GM21360 (cell line): ENCODE measurements around the gene DPYSL3.
A peak's percentile ranks its signal among the peaks of the same experiment; 100 is the strongest.

ENCODE experiments used
- ATAC-seq: cut with Tn5 transposase; IDR thresholded peaks from one replicate; pipeline ENCODE4 v1.9.1; 2021; ENCODE audit warnings: mild to moderate bottlenecking, moderate library complexity; ENCODE audit not compliant: unreplicated experiment

DPYSL3 gene

DNA sequence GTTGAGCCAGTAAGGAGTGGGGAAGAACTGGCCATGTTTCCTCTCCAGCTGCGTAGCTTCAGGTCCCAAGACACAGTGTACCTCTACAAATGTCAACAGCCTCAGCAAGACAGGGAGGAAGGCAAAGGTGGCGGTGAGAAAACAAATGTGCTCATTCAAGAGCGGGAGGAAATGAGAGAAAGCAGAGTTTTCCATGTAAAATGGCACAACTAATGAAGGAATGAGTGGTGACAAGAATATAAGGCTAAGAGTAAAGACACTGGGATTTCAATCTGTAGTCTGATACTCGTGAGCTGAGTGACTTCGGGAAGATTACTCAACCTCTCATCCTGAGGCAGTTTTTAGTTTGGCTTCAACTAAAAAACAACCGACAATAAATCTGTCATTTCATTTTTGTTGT, 67.6 kb downstream of the DPYSL3 start:
- no peak for ATAC-seq

DNA sequence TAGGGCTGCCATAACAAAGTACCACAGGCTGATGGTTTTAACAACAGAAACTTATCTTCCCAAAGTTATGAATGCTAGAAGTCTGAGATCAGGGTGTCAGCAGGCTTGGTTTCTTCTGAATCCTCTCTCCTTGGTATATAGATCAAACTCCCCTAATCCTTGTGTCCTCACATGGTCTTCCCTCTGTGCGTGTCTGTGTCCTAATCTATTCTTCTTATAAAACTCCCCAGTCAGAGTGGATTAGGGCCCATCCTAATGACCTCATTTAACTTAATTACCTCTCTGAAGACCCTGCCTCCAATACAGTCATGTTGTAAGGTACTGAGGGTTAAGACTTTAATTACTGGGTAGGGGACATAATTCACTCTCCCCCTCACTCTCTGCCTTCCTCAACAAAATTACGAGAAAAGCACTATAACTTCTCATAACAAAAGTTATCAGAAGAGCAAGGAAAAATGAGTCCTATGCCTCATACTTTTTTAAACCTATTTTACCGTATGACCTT, 68.6 kb downstream of the DPYSL3 start:
- ATAC-seq = no peak

DNA sequence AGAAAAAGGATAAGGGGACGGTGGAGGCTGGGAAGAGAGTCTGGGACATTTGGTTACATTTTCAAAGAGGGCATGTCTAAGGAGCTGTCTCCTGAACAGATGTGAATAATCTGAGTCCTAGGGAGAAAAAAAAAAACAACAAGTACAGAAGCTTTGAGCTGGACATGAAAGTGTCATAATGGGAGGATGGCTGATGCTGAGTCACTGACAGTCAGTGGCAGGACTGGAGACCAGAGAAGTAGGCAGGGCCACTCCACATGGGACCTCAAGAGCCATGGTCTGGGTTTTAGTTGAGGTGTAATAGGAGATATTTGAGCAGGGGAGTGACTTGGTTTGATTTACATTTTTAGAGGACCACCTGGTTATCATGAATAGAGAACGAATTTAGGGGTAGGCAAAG, 70.6 kb downstream of the DPYSL3 start:
- ATAC-seq = no peak

DNA sequence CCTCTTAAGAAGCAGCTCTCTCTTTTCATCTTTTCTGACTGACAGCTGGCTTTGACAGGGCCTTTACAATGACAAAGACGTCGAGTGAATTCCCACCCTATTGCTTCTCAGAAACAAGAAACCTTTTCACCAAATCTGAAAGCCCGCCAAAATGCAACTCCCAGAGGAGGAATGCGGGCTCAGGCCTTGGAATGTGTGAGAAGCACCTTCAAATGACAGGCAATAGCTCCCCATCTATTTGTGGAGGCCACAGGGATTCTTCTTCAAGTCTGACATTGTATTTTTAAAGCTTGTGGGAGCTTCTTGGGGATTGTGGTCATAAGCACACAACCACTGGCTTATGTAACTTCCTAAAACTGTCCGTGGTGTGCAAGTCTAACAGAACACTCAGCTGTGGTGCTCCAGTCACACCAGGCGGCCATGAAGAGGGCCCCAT, 72.7 kb downstream of the DPYSL3 start:
- no peak for ATAC-seq

DNA sequence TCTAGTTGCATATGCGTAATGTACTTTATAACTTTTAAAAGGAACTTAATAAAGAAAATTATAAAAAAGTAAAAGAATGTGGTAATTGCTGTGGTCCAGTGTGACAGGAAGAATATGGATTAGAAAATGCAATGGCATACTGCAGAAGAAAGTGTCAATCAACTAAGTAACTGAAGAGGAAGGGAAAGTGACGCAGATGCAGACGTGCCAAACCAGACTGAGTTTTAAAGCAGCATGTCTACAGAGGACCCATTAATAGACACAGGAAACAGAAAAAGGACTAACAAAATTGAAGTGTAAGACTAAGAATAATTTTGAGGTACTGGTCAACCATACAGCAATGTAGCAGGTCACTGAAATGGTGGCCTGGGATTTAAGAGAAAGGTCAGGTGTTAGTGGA, 73.3 kb downstream of the DPYSL3 start:
- ATAC-seq = peak; percentile 59

DNA sequence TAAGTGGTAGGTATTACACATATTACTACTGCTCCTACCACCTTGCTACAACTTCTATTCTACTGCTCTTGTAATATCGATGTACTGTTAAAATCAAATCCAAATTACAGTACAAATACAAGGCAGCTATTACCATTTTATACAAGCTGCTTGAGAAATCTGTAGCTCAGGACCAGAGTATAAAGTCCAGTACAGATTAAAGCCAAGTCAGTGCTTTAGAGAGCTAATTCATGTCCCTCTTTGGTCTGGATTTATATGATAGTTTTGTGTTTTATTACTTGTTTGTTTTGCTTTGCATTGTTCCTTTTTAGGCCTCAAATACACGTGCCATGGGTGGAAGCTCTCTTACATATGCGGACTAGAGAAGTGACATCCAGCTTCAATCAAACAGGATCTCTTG, 75.8 kb downstream of the DPYSL3 start:
- no peak for ATAC-seq

DNA sequence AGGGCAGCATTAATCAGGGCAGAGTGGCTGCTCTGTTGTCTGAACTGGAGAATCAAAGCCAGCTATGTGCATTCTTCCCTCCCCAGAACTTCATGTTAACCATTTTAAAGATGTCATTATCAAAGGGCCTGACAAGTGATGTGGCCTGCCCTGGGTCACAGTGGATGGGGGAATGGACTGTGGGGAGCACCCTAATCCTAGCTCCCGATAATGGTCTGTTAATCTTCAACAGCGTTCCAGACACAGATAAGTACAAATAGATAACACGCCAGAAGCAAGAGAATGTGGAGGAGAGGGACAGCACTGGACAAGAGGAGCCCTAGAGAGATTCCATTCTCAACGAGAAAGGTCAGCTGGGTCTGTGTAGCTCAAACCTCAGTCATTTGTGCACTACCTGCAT, 77.5 kb downstream of the DPYSL3 start:
- ATAC-seq = no peak

DNA sequence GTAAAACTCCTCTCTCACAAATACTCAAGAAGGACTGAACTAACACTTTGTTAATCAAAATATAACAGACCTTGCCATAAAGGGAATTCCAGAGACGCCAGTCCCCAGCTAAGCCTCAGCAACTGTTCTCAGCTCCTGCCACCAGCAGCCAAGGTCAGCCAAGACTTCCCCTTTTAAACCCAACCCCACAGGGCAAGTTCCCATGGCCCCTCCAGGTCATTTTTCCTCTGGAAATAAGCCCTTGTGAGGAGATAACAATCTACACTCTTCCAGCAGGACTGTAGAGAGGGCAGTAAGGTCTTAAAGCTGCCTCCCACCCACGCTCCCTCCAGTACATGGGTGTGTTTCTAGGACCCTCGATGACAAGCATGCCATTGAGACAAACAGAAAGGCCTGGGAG, 78.3 kb downstream of the DPYSL3 start:
- ATAC-seq = no peak

DNA sequence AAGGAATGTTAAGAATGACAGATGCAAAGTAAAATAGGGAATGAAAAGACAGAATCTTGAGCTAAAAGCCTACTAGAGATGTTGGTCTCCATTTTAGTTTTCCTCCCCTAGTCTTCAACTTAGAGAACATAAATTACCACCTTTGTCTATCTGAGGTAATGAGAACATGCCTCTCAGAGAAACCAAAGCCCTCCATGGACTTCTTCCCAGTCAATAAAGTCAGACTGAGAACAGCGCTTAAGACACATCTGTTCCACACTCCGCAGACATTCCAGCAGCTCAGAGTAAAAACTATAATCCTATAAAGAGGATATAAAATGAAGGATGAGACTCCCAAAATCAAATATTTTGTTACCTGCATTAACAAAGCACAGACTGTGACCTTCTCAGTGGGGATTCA, 79.2 kb downstream of the DPYSL3 start:
- no peak for ATAC-seq

DNA sequence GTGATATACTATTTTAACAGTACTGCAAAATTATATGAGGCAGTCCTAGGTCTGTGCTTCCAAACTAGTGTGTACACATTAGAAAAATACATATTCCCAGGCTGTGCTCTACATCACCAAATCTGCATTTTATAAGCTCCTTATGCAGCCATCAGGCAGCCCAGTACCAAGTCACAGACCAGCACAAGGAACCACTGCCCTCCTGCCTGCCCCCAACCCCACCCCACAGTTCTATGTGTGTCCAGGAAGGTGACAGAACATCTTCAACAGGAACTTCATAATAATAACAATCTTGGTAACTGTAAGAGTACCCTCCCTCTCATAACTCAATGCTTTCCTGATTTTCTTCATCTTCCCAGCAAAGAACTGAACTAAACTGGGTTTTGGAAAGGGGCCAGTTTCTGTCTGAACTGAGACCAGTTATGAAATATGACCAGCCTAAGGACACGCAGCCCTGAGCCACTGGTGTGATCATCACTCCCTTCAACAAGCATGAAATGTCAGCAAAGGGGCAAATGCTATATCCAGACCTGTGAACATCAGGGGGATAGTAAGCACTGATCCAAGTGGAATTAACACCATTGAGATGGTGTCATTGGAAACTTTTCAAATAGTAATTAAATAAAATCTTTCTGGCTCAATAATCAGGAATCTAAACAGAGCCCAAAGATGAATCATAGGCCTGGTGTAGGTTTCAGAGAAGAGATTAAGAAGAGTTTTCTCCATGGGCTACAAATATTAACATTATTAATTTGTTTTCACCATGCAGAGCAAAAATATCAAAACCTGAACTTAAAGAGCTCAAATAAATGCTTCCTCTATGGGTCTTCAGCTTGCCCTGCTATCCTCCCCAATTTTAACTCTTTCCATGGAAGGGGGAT, 82.1 kb downstream of the DPYSL3 start:
- no peak for ATAC-seq

DNA sequence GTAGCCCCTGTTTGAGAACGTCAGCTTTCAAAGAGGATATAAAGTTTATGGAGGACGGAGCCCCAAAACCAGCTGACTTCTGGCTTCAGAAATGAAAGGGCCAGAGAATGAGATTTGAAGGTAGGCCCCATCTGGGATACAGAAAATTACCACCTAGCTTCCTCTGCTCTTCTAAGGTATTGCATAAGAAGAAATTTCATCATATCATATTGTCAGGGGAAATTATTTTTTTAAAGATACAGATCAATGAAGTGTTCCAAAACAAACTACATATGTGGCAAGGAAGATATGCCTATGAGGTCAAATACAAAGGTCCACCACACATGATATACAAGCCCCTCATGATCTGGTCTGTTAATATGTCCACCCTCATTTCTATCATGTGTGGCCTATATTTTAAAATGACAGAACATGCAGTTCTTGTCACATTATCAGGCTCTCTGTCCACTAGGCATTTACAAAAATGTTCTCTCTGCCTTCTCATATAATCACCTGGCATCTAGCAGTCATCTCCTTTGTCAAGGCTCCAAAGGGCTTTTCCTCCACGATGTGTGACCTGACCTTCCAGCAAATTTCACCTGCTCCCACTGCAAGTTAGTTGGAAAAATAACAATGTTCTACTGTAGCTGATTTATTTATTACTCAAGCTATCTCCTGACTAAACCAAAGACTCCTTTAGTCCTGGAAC, 83.1 kb downstream of the DPYSL3 start:
- no peak for ATAC-seq

DNA sequence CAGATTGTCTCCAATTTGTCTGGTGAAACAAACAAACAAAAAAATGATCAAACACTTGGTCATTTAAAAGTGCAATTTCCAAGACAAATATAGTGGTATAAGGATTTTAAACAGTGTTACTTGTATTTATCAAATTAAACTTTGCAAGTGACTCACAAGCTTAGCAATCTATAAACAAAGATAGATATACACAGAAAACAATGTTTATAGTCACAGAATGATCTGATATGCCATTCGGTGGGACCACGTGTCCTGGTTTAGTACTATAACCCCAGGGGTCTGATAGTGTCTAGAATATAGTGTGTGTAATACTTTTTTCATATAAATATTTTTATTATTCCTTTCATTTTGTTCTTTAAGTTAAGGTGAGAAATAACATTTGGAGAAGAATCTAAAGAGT, 91.3 kb downstream of the DPYSL3 start:
- ATAC-seq = no peak

DNA sequence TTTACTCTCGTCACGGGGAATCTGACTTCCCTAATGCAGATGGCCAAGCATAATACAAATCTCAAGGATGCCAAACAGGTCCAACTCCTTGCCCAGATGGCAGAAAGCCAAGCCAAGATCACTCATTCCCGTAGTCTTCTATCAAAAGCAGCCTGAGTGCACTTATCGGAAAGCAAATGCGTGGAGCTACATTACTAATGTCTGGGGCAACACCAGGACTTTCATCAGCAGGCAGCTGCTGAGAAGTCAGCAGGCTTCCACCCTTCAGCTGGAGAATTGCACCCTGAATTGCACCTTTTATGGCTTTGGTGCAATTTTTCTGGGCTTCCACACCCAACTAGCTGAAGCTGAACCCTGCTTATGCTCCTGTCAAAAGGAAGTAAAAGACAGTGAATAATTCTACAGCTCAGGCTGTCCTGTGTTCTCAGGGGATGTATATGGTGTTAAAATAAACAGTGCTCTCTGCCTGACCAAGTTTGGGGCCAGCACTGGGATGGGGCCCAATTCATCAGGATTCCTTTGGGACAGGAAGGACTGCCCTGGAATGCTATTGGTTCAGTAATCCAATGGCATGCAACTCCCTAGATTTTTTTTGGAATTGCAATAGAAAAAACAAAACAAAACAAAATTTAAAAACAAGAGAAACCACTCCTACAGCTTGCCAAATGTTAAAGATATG, 92.6 kb downstream of the DPYSL3 start:
- ATAC-seq = no peak

DNA sequence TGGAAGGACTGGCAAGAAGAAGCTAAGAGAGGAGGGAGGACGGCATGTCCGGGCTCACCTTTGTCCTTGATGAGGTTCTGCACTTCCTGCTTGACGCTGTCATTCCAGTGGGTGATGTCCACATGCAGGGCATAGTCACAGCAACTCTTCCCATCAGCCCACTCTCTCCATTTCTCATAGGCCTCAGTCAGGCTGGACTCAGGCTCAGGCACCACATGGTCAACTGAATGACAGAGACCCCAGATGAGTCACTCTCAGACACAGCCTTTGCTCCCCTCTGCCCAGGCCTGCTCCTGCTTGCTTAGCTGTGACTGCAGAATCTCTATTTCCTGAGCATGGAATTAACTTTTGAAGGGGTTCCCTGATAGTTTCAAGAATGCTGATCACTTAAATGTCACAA, 94.2 kb downstream of the DPYSL3 start:
- no peak for ATAC-seq

DNA sequence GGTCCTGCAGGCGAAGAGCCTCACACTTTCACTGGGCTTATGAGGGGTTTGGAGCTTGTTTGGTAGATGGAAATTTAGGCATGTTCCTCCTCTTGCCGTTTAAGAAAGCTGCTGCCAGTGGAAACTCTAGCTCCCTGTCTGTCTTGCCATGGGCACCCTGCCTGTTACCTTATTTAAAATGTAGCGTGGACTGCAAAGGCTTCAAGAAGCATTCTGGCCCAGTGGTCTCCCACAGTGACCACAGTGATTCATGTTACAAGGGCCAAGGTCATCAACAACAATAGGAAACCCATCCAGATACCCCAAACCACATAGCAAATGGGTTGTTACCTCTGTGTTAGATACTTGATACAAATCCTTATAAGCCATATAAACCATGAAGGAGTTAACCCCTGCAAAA, 96.6 kb downstream of the DPYSL3 start:
- no peak for ATAC-seq

DNA sequence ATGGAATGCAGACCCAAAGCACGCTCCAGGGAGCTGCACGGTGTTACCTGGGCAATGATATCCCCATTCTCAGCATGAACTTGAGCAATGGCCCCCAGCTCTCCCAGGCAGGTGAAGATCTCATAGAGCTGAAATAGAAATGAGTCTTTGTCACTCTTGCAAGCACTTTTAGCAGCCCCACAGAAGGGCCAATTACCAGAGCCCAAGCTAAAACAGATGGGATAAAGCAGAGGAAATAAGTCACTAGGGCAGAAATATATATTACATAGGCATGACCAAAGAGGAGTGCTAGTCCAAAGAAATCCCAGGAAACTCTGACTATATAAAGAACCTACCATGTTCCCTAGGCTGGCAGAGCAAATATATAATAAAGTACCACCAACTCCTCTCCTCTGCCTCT, 97.3 kb downstream of the DPYSL3 start:
- ATAC-seq = no peak

DNA sequence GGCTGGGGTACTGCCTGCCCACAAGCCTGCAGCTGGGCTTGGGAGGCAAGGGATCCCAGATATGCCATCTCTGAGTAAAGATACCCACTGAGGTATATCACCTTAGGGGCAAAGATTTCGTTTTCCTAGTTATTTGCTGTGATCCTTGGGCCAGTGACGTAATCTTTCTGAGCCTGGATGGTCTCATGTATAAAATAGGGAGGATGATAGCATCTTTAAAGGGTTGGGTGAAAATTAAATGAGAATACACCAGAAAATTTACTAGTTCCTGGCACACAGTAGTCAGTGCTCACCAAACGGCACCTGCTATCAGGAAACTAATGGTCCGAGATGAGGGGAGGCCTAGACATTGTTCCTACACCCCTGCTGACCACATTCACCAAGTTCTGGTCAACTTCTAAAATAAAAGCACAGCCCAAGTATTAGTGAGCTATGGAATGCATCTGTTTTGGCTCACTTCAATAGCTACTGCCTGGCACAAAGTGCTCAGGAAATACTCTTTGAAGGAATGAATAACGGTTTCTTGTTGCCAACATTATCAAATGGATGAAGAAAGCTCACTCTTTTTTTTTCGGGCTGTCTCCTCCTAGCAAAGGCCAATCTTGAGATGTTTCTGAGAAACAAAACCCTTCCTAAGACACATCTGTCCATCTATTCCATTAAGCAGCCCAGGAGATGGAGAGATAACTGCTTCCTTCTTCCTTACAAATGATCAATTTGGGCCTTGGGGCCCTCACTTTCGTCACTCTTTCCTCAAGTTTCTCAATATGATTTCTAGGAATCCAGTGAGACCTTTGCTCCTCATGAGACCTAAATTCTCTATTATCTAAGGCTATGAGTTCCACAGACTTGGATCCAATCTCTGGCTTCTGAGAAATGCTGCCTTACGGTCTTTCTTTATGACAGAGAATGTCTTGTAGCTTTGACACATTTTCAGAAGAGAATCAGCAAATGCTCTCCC, 98.2 kb downstream of the DPYSL3 start:
- ATAC-seq = no peak

DNA sequence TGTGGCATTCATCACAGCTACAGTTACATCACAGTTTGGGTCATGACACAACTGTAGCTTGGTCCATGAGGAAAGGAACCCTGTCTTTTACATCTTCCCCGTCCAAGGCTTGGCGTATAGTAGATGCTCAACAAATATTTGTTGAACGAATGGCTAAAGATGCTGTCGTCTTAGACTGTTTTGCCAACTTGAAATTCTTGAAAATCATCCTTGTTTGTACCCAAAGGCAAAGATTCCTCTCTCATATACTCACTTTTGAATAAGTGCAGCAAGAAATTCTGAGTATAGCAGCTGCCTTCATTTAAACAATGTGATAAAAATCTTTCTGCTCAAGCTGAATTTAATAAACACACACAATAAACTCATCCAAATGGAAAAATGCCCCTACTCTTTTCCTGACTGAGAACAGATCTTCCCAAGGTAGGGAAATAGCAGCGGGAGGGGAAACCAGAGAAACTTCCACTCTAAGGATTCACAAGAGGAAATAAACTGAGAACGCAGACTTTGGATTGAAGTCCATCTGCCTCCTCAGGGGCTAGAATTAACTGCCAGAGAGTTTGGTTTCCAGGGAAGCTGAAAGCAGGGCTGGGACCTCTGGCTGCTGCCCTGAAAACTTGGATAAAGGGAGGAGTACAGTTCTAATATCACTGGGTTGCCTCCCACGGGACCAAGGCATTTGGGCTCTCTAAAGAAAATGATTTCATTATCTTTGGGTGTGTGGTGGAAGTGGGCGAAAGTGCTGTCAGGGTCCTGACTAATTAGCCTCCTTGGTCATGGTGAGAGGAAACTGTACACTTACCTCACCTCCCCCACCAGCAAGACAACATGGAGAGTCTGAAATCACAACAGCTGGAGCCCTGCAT, 99.1 kb downstream of the DPYSL3 start:
- ATAC-seq = no peak

DNA sequence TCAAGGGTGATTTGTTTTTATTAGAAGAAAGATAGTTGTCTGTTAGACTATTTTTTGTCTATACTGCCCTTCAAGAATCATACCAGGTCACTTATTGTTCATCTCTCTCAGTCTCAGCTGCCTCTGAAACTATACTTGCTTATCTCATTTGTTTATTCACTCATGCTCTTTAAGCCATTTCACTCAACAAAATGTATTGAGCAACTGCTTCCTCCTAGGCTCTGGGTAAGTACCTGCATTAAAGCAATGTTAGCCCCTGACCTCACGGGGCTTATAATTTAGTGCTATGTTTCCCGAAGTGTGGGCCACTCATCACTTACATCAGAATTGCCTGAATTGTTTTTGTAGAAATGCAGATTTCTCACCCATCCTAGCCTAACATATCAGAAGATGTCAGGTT, 100.9 kb downstream of the DPYSL3 start:
- ATAC-seq = no peak
